ENCODE measurements around the gene MVP.
A peak's percentile ranks its signal among the peaks of the same experiment; 100 is the strongest.
"Not testable (repeated sequence)": the region's sequence is repeated elsewhere in the genome, so short reads cannot be mapped to it uniquely, and the experiment has no call there.

The MVP gene

GRCh38 chr16:29876594-29877249 is 56.5 kb downstream of the MVP start:
- DNase-seq, result peak; percentile 55 to 63

DNA sequence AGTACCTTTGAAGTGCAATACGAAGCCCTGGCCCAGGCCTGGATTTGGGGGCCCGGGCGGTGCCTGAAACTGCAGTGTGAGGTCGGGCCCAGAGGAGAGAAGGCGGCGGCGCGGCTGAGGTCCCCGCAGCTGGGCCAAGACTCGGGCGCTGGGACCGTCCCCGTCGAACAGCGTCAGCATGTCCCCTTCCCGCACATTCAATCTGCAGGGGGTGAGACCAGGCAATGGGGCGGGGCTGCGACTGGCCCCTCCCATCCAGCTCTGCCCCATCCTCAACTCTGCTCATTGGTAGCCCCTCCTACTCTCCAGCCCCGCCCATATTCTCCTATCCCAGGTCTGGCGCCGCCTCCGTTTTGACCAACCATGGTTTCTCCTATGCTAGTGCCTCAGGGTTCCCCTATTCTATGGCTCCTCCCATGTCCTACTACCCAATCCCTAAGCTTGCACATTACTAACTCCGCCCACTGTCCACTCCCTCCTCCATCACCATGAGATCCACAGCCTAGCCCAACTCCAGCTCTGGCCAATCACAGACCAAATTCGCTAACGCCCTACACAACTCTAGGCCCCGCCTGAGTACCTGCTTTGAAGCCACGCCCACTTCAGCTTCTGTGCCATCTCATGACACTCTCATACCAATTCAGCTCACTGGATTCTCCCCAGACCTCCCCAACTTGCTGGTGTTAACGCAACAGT is 57.2 kb downstream of the MVP start:
- DNase-seq, result peak; percentile 51 to 74

GRCh38 chr16:29878172-29878571 is 57.9 kb downstream of the MVP start:
- DNase-seq, result no peak

- DNase-seq, result no peak
Observed at GRCh38 chr16:29881050-29881449, 60.8 kb downstream of the MVP start.

DNA sequence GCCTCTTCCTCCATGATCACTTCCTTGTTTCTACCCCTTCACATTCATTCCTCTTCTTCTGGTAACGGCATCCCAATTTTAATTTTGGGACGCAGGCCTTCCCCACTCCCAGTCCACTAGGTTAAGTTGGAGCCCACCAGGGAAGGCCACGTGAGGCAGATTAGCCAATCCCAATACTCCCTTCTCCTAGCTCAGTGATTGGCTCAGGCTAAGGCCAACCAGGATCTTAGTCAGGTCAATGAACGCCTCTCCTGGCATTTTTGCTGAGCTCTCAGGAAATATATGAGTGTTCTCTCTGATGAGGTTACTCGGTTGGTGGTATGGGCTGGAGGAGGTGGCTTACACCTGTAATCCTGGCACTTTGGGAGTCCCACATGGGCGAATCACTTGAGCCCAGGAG is 63.7 kb downstream of the MVP start:
- DNase-seq, result no peak

DNA sequence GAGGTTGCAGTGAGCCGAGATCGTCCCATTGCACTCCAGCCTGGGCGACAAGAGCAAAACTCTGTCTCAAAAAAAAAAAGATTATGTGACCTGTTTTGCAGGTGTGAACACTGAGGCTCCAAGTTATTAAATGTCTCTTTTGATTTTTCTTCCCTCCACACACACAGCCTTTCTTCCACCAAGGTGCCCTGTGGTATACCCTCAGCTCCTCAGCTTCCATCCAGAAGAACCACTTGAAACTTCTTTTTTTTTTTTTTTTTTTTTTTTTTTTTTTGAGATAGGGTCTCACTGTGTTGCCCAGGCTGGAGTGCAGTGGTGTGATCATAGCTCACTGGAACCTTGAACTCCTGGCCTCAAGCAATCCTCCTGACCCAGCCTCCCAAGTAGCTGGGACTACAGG is 69.1 kb downstream of the MVP start:
- DNase-seq, result not testable (repeated sequence)

DNA sequence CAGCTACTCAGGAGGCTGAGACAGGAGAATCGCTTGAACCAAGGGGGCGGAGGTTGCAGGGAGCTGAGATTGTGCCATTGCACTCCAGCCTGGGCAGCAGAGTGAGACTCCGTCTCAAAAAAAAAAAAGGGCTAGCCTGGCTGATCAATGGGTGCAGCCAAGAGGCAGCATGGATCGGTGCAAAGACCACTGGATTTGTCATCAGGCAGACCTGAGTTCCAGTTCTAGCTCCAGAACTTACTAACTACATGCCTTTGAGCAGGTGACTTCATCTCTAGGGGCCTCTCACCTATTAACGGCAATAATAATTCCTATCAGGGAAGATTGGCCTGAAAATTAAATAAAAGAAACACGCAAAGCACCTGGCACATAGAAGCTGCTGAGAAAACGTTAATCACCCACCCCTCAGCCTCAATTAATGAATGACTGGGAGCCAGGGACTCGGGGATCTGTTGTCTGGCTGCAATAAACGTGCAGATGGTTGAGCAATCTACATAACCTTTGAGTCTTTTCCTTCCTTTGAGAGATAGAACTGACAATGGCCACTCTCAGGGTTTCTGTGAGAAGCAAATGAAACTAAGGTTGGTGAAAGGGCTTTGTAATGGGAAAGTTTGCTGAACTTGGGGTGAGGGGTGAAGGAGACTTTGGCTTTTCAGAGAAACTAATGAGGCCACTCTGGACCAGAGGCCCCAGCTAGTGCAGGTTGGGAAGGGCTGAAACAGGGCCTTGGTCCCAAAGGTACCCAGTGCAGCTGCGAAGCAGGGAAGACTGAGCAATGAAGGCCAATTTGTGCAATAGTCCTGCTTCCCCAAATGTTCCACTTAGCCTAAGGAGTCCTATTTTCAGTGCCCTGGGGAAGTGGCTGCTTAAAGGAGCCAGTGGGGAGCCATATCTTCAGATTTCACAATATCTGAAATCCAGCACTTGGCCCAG is 71.5 kb downstream of the MVP start:
- no peak for DNase-seq

DNA sequence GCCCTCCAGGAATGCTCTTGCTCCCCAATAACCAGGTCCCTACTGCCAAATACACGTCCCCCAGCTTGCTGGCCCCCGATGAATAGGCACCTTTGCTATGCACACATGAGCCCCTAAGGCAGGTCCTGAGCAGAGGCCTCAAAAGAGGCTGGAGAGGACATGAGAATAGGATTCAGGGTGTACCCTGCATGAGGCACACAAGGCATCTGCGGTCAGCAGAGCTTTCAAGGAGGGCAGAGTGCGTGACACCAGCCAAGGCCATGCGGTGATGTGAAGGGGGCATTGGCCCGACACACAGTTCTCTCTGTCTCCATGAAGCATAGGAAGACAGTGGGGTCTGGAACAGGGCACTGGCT is 72.2 kb downstream of the MVP start:
- DNase-seq, result no peak

DNA sequence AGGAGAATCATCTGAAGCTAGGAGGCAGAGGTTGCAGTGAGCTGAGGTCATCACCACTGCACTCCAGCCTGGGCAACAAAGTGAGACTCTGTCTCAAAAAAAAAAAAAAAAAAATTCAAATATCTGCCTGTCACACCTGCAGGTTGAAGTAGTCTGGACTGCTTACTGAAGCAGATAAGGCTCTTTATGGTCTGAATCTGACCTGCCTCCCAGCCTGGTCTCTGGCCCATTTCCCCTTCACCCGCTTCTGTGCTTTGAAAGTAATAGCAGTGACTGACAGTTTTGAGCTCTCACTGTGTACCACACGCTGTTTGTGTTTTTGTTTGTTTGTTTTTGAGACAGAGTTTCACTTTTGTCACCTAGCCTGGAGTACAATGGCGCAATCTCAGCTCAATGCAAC is 73.3 kb downstream of the MVP start:
- DNase-seq, result no peak

- no peak for DNase-seq
Observed at GRCh38 chr16:29894352-29894751, 74.1 kb downstream of the MVP start.

- no peak for DNase-seq
Observed at GRCh38 chr16:29896841-29897240, 76.6 kb downstream of the MVP start.

- no peak for DNase-seq
Observed at GRCh38 chr16:29897333-29897732, 77.1 kb downstream of the MVP start.
